Dedifferentiated amniotic fluid mesenchymal stem cell (primary cell): ENCODE results near the gene PLEKHN1.
"Not testable (repeated sequence)": the region's sequence is repeated elsewhere in the genome, so short reads cannot be mapped to it uniquely, and the experiment has no call there.

Experiments used
- DNase-seq: peaks from one replicate; pipeline ENCODE4 v3.0.0-alpha.2; 2016; ENCODE audit errors: extremely low spot score

The PLEKHN1 gene

DNA sequence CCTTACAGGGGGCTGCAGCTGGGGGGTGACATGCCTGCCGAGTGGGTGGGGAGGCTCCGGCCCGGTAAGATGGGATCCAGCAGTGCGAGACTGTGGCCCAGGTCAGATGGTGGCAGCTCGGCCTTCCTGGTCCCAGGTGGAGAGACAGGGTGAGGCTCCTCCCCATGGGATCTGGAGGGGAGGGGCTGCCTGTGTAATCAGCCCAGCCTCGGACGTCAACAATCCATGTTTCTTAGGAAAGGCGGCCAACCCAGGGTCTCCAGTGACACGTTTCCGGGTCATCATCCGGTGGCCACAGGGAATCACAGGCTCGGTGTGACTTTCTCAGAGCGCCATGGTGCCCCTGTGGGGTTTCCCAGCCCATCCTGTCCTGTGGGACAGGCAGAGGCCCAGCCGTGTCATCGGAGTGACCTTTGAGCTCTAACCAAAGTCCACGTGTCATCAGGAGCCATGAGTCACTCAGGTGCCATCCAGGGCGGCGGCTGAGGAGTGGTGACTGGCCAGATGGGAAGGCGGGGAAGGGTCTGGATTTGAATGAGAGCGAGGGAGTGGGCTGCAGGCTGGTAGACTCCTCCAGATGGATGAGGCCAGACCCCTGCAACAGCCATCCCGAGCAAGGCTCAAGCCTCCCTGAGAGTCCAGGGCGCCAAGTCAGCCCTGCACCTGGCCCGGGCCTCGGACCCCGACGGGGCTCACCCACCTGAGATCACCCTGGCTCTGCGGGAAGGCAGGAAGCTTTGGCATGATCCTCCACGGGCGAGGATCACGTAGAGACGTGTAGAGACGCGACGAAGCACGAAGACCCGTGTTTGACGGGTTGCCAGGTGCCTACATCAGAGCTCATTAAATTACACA lies 40.2 kb downstream of the PLEKHN1 start:
- DNase-seq, result no peak

DNA sequence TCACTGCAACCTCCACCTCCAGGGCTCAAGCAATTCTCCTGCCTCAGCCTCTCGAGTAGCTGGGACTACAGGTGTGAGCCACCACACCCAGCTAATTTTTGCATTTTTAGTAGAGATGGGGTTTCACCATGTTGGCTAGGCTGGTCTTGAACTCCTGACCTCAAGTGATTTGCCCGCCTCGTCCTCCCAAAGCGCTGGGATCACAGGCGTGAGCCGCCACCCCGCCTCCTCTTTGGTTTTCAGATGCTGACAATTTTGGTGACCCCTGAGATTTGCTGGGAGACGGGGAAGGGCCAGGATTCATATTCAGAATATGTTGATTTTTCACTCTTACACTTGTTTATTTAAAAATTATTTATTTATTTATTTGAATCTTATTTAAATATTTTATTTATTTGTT lies 43.8 kb downstream of the PLEKHN1 start:
- not testable (repeated sequence) for DNase-seq

DNA sequence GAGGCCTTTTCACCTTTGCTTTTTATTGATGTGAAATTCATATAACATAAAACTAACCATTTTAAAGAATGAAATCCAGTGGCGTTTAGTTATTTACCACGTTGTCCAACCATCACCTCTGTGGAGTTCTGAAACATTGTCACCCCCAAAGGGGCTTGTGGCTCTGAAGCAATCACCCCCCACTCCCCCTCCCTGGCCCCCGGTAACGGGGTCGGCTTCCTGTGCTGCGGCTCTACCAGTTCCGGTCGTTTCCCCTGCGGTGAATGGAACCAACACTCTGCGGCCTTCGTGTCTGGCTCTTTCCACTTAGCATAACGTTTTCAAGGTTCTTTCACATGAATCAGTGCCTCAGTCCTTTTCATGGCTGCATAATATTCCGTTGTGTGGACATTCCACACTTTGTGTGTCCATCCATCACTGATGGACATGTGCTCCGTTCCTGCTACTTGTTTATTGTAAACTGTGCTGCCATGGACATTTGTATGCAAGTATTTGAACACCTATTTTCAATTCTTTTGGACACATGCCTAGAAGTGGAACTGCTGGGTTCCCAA lies 45.2 kb downstream of the PLEKHN1 start:
- no peak for DNase-seq

DNA sequence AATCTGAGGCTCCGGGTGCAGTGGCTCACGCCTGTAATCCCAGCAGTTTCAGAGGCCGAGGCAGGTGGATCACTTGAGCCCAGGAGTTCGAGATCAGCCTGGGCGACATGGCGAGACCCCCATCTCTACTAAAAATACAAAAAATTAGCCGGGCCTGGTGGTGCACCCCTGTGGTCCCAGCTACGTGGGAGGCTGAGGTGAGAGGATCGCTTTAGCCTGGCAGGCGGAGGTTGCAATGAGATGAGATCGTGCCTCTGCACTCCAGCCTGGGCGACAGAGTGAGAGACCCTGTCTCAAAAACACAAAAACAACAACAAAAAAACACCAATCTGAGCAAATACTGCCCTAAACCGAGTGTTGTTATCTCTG lies 46.4 kb downstream of the PLEKHN1 start:
- not testable (repeated sequence) for DNase-seq

DNA sequence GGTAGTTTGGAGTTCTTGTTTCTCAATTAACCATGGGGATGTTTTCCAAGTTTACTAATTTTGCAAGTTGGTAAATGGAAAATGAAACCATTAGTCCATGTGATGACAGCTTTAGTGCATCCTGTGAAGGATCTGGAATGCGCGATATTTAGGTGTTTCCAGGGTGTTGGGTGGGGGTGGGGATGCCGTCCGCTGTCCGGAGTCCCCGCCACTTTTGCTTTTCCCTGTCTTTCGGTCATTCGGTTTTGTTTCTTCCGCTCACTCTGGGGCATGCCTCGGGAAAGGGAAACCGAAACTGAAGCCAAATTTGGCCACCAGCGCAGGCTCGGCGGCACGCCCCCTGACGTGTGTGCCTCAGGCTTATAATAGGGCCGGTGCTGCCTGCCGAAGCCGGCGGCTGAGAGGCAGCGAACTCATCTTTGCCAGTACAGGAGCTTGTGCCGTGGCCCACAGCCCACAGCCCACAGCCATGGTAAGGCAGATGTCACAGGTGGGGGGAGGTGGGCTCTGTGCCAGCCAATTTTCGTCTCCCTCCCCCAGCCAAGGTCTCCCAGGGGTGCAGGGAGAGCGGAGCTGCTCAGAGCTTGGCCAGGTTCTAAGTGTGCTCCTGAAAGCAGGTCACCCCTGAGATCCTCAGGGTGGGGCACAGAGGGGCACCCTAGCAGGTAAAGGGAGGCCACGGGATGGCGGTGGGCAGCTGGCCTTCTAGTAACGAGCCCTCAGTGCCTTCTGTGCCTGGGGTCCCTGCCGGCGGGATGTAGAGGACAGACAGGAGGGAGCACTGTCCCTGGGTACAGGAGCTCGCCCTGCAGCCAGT lies 47.0 kb downstream of the PLEKHN1 start, which contains the start of gene ISG15:
Gene ISG15 (plus strand): TSS at position 393 of the 817 bp plus-strand sequence. CDS start 77 bp downstream, at position 470.
- peak; percentile 83 for DNase-seq

DNA sequence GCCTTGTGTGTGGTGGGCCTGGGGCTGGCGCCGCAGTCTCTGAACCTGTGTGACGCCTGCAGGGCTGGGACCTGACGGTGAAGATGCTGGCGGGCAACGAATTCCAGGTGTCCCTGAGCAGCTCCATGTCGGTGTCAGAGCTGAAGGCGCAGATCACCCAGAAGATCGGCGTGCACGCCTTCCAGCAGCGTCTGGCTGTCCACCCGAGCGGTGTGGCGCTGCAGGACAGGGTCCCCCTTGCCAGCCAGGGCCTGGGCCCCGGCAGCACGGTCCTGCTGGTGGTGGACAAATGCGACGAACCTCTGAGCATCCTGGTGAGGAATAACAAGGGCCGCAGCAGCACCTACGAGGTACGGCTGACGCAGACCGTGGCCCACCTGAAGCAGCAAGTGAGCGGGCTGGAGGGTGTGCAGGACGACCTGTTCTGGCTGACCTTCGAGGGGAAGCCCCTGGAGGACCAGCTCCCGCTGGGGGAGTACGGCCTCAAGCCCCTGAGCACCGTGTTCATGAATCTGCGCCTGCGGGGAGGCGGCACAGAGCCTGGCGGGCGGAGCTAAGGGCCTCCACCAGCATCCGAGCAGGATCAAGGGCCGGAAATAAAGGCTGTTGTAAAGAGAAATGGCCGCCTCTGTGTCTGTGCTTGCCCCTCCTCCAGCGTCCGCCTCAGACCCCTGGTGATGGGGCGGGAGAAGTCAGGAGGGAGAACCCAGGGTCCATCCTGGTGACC lies 47.8 kb downstream of the PLEKHN1 start:
- no peak for DNase-seq

DNA sequence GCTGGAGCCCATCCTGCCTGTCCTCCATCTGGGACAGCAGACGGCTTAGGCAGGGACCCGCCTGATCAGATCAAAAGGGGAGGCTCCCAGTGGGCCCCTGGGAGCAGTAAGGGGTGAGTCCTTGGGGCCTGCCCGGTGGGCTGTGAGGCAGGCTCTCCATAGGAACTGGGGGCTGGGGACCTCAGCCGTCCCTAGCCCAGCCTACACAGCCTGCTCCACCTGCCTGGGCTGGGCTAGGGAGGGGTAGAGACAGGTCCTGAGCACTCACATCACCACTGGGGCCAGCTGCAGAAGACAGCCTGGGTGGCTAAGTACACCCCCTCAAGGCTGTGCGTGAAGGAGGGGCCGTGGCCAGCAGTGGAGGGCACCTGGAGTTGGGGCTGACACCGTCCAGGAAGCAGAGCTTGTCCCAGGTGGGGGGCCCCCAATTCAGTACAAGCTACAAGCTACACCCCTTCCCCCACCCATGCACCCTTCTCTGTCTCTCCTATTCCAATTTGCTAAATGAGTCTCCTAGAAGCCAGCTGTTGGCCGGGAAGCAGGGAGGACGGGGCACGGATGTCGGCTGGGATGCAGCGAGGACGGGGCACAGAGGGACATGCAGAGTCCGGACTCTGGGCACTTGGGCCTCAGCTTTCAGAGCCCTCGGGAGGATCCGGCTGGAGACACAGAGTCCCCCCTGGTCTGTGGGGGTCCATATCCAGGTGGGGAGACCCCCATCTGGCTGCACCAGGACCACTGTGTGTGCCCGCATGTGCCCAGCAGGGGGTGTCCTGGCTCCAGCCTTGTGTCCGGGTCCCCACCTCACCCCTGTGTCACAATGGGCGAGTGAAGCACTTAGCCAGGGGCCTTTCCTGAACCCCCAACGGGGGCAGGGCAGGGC lies 48.8 kb downstream of the PLEKHN1 start:
- no peak for DNase-seq

DNA sequence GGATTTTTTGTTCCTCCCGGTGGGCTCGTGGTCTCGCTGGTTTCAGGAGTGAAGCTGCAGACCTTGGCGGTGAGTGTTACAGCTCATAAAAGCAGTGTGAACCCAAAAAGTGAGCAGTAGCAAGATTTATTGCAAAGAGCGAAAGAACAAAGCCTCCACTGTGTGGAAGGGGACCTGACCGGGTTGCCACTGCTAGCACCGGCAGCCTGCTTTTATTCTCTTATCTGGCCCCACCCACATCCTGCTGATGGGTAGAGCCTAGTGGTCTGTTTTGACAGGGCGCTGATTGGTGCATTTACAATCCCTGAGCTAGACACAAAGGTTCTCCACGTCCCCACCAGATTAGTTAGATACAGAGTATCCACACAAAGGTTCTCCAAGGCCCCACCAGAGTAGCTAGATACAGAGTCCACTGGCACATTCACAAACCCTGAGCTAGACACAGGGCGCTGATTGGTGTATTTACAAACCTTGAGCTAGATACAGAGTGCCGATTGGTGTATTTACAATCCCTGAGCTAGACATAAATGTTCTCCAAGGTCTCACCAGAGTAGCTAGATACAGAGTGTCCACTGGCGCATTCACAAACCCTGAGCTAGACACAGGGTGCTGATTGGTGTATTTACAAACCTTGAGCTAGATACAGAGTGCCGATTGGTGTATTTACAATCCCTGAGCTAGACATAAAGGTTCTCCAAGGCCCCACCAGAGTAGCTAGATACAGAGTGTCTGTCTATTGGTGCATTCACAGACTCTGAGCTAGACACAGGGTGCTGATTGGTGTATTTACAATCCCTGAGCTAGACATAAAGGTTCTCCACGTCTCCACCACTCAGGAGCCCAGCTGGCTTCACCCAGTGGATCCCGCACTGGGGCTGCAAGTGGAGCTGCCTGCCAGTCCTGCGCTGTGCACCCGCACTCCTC lies 51.4 kb downstream of the PLEKHN1 start:
- DNase-seq, result not testable (repeated sequence)

DNA sequence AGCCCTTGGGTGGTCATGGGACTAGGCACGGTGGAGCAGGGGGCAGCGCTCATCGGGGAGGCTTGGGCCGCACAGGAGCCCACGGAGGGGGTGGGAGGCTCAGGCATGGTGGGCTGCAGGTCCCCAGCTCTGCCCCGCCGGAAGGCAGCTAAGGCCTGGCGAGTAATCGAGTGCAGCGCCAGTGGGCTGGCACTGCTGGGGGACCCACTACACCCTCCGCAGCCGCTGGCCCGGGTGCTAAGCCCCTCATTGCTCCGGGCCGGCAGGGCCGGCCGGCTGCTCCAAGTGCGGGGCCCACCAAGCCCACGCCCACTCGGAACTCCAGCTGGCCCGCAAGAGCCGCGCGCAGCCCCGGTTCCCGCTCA lies 52.0 kb downstream of the PLEKHN1 start:
- DNase-seq, result not testable (repeated sequence)

DNA sequence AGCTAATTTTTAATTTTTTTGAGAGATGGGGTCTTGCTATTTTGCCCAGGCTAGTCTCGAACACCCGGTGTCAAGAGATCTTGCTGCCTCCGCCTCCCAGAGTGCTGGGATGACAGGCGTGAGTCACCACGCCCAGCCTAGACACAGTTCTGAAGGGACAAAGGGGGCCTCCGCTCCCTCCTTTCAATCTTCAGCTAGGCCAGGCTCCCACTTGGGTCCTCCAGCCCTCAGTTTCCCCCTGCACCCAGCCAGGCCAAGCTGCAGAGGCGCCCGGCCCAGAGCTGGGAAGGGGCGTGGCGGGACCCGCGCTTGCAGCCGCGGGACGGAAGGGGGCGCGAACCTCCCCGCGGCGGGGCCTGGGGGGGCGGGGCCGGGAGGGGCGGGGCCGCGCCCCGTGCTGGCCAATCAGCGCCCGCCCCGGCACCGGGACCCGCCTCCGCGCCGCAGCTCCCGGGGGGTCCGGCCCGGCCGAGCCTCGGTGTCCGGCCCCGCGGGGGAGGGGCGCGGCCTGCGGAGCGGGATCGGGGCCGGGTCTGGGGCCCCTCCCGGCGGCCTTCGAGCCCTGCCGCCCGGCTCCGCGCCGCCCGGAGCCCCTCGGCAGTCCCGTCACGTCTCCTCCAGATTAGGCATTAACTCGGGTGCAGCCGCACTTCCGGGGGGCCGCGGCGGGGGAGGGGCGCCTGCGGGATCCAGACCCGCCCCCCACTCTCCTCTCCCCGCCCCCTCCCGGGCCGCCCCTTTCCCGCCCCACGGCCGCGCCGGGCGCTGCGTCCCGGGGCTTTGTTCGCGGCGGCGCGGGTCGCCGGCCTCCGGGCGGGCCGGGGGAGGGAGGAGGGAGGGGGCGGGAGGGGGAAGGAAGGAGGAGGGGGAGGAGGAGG lies 53.1 kb downstream of the PLEKHN1 start:
- DNase-seq, result peak; percentile 69

DNA sequence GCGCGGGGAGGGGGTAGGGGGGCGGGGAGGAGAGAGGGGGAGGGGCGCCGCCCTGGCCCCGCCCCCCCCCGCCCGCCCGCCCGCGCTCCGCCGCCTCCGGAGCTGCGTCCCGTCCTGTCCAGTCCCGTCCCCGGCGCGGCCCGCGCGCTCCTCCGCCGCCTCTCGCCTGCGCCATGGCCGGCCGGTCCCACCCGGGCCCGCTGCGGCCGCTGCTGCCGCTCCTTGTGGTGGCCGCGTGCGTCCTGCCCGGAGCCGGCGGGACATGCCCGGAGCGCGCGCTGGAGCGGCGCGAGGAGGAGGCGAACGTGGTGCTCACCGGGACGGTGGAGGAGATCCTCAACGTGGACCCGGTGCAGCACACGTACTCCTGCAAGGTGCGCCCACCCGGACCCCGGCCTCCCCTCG lies 53.7 kb downstream of the PLEKHN1 start, which contains the start of gene AGRN:
Gene AGRN (plus strand): TSS at position 121 of the 405 bp plus-strand sequence. CDS start 53 bp downstream, at position 174.
- DNase-seq, result no peak

DNA sequence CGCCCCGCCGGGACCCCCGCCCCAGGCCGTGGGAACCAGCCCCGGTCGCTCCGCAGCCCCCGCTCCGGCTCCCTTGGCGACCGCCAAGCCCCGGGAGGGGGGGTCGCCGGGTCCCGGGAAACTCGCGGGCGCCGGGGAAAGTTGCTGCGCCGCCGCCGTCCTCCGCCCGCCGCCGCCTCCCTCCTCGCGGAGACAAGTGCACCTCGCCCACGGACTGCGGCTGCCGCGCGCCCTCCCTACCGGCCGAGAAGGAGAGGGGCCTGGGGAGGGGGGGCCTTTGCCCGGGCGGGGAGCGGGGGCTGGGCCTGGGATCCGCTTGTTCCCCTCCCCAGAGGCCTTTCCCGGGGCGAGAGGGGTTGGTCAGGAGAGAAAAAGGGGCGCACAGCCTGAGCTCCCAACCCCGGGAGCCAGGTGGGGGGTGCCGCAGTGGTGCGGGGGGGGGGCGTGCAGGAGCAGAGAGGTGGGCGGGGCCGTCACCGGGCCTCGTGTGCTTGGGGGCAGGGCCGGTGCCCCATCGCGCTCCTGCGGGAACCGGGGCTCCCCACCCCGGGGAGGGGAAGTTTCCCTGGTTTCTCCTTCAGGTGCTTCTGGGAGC lies 54.2 kb downstream of the PLEKHN1 start:
- DNase-seq, result no peak

DNA sequence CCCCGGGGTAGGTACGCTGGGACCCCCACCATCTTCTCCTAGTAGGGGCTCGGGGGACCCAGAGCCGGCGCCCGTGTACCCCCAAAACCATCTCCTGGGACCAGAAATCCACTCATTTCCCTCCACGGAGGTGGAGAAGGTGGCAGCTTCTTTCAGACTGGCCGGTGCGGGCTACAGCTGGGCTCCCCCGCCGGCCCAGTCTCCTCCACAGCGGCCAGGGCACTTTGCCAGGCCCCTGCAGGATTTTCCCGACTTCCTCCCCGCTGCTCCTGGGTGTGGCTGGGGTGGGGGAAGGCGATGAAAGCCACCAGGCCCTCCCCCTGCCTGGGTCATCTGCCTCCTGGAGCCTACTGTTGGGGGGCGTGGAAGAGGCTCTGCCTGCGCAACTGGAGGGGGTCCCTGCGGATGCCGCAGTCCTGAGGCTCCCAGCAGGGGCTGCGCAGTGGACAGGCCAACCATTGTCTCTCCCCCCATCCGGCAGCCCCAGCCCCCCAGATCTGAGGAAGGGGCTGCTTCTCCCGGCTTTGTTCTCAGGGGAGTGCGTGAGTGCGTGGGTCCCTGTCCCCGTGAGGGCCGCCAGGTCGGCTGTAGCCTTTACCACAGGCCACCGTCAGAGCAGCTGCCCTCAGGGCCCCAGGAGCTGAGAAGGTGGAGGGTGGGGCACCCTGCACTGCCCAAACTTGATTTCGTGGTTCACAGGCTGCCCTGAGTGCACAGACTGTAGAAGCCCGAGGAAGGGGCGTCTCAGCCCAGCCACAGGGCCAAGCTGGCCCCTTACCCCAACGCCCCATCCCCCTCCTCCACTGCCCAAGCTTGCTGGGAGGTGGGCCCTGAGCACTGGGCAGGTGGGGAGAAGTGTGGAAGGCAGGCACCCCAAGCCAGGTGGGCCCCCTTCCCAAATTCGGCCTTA lies 55.0 kb downstream of the PLEKHN1 start:
- no peak for DNase-seq

DNA sequence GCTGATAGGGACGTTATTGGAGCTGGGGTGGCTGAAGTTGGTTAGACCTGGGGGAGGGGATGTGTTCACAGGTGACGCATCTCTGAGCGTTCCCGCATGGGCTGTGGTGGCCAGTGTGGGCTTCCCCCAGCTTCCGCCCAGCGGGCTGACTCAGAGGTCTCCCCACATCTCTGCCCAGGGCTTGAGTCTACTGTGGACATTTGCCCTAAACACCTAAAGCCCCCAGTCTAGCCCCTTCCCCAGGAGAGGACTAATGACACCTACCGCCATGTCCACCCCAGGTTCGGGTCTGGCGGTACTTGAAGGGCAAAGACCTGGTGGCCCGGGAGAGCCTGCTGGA lies 55.6 kb downstream of the PLEKHN1 start:
- DNase-seq, result no peak

DNA sequence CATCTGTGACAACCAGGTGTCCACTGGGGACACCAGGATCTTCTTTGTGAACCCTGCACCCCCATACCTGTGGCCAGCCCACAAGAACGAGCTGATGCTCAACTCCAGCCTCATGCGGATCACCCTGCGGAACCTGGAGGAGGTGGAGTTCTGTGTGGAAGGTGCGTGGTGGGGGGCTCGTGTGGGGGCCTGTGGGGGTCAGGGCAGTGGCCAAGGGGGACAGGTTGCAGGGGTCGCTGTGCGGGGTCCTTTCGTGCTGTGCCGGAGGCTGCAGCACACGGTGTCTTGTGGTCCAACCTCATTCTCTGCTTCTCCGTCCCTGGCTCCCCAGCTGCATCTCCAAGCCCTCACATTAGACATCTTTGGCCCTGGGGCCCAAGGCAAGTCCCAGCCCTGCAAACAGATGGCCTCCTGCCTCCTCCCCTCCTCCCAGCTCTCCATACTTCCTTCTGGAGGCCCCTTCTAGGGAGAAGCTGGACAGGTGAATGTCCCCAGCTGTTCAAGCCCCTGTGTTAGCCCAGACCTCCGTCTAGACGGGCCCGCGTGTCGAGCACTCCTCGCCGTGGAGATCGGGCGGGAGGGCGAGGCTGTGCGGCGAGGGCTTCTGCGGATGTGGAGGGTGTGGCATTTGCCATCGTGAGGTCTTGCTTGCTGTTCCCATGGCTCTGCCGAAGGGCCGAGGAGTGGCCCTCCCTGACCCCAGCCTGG lies 56.2 kb downstream of the PLEKHN1 start:
- DNase-seq, result no peak

DNA sequence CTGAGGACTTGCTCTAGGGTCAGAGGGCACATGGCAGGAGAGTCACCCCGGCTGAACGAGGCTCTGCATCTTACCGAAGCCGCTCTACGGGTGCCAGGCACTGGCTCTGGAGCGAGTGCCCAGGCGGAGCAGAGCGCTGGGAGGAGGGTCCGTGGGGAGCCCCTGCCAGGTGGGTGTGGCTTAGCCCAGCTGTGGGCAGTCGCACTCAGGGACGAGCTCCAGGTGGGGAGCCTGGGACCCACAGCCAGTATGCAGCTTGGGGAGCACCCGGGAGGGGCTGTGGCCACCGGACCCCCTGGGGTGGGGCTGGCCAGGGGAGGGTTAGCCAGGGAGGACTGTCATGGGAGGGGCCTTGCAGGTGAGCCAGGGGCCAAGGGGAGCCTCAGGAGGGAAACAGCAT lies 57.4 kb downstream of the PLEKHN1 start:
- DNase-seq, result no peak
